ENCODE measurements around the gene HUWE1.
A peak's percentile ranks its signal among the peaks of the same experiment; 100 is the strongest.

The HUWE1 gene

DNA sequence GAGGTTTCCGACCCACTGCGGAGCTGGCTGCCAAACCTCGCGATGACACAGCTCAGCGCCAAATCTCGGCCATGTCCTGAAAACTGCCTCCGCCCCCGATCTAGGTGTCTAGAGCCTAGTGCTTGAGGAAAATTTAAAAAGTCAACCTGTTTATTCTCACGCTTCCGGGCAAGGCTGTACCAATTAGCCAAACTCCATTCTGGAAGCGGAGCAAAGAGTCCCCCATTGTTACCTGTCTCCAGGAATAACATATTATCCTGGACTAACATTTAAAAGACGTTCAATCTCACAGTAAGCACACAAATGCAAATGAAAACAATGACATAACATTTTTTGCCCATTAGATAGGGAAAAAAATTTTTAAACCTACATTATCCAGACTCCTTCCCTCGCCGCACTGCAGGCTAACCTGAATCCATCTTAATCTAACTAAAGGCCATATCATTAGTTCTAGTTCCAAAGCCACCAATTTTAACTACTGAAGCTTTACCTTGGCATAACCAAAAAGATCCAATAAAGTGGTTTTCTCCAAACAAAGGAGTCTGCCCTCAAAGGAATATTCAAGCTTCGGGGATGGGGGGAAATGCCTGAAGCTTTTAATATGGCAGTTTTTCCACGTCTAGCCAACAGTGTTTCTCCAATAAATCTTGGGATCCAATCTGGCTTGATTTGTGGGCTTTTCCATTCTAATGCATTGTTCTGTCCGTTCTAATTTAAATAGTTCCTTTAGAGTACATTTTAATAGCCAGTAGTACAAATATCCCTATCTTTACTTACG is 1.9 kb downstream of the HUWE1 start:
- no peaks in the 10 kb centered on the region for H3K27me3 ChIP-seq (ENCODE audit: insufficient read depth, low read length)
- H3K9me3 ChIP-seq (ENCODE audit: insufficient read depth, low read depth, low read length): no peaks in the 10 kb centered on the region
- 1% methylated on average over 15 of the region's 18 CpGs for WGBS
- H3K4me3 ChIP-seq (ENCODE audit: low read length): peak overlapping the region; percentile 90
- H3K36me3 ChIP-seq (ENCODE audit: insufficient read depth, low read length): peaks cover 20% of the 10 kb centered on the region
- H3K4me1 ChIP-seq (ENCODE audit: insufficient read depth, low read length): no peaks in the 10 kb centered on the region; the same call in 1 of the 2 replicates
- H3K27ac ChIP-seq (ENCODE audit: low read depth, low read length): peak overlapping the region; percentile 94
- H3K9ac ChIP-seq (ENCODE audit: low read depth, low read length): peak overlapping the region; percentile 99

GRCh38 chrX:53683556-53684414 is 2.7 kb downstream of the HUWE1 start:
- Histone ChIP-seq H3K9ac (ENCODE audit: low read depth, low read length) (peak overlapping the region; percentile 99), H3K9me3 (ENCODE audit: insufficient read depth, low read depth, low read length) (no peaks in the 10 kb centered on the region), H3K27me3 (ENCODE audit: insufficient read depth, low read length) (no peaks in the 10 kb centered on the region), H3K27ac (ENCODE audit: low read depth, low read length) (peak overlapping the region; percentile 98), H3K36me3 (ENCODE audit: insufficient read depth, low read length) (peaks cover 28% of the 10 kb centered on the region), H3K4me3 (ENCODE audit: low read length) (peak overlapping the region; percentile 91), H3K4me1 (ENCODE audit: insufficient read depth, low read length) (no peaks in the 10 kb centered on the region; the same call in 1 of the 2 replicates)
- WGBS: 0% methylated on average over 78 of the region's 80 CpGs

- no peaks in the 10 kb centered on the region for H3K27me3 ChIP-seq (ENCODE audit: insufficient read depth, low read length)
- H3K4me1 ChIP-seq (ENCODE audit: insufficient read depth, low read length): no peaks in the 10 kb centered on the region; the same call in 1 of the 2 replicates
- WGBS: 3% methylated on average over 19 of the region's 24 CpGs
- peak overlapping the region; percentile 98 for H3K27ac ChIP-seq (ENCODE audit: low read depth, low read length)
- H3K9me3 ChIP-seq (ENCODE audit: insufficient read depth, low read depth, low read length): no peaks in the 10 kb centered on the region
- peak overlapping the region; percentile 99 for H3K9ac ChIP-seq (ENCODE audit: low read depth, low read length)
- H3K4me3 ChIP-seq (ENCODE audit: low read length): peak overlapping the region; percentile 91
- H3K36me3 ChIP-seq (ENCODE audit: insufficient read depth, low read length): peaks cover 36% of the 10 kb centered on the region
These were observed 3.5 kb downstream of the HUWE1 start for GRCh38 chrX:53682885-53683555.

DNA sequence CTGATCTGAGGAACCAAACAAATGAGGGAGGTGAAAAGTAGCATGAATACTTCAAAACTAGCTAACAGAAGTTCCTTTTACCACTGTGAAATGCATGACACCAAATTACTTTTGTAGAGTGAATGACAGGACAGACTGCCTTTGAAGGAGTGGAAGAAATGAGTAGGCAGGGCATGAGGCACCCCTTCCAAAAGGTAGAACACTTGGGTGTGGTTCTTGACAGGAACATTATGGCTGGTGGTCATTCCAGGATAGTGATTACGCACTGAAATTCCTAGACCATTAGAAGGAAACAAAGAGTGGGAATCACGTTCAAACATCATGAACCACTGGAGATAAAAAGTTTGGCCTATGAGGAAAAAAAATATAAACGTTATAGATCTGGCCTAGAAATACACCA is 4.9 kb downstream of the HUWE1 start:
- no peaks in the 10 kb centered on the region for H3K9me3 ChIP-seq (ENCODE audit: insufficient read depth, low read depth, low read length)
- H3K9ac ChIP-seq (ENCODE audit: low read depth, low read length): no peak overlapping the region
- H3K36me3 ChIP-seq (ENCODE audit: insufficient read depth, low read length): peaks cover 49% of the 10 kb centered on the region
- H3K27me3 ChIP-seq (ENCODE audit: insufficient read depth, low read length): no peaks in the 10 kb centered on the region
- 95% methylated on average over 3 of the region's 3 CpGs for WGBS
- H3K4me3 ChIP-seq (ENCODE audit: low read length): peak overlapping the region; percentile 91; the same call in 1 of the 2 replicates
- no peak overlapping the region for H3K27ac ChIP-seq (ENCODE audit: low read depth, low read length)
- H3K4me1 ChIP-seq (ENCODE audit: insufficient read depth, low read length): no peaks in the 10 kb centered on the region; the same call in 1 of the 2 replicates

GRCh38 chrX:53678667-53679066 is 7.9 kb downstream of the HUWE1 start:
- no peaks in the 10 kb centered on the region for H3K27me3 ChIP-seq (ENCODE audit: insufficient read depth, low read length)
- no peaks in the 10 kb centered on the region for H3K9me3 ChIP-seq (ENCODE audit: insufficient read depth, low read depth, low read length)
- peaks cover 78% of the 10 kb centered on the region for H3K36me3 ChIP-seq (ENCODE audit: insufficient read depth, low read length)
- no peak overlapping the region for H3K27ac ChIP-seq (ENCODE audit: low read depth, low read length)
- H3K9ac ChIP-seq (ENCODE audit: low read depth, low read length): no peak overlapping the region
- H3K4me3 ChIP-seq (ENCODE audit: low read length): no peak overlapping the region
- H3K4me1 ChIP-seq (ENCODE audit: insufficient read depth, low read length): no peaks in the 10 kb centered on the region; the same call in 1 of the 2 replicates

GRCh38 chrX:53677286-53677685 is 9.2 kb downstream of the HUWE1 start:
- Histone ChIP-seq H3K27ac (ENCODE audit: low read depth, low read length) (no peak overlapping the region), H3K4me3 (ENCODE audit: low read length) (no peak overlapping the region), H3K27me3 (ENCODE audit: insufficient read depth, low read length) (no peaks in the 10 kb centered on the region), H3K4me1 (ENCODE audit: insufficient read depth, low read length) (no peaks in the 10 kb centered on the region; the same call in 1 of the 2 replicates), H3K9ac (ENCODE audit: low read depth, low read length) (no peak overlapping the region), H3K36me3 (ENCODE audit: insufficient read depth, low read length) (peaks cover 92% of the 10 kb centered on the region), H3K9me3 (ENCODE audit: insufficient read depth, low read depth, low read length) (no peaks in the 10 kb centered on the region)
- 93% methylated on average over 1 of the region's 3 CpGs for WGBS

- WGBS: no CpG with 5 or more reads among the region's 2 CpGs
- Histone ChIP-seq H3K4me3 (ENCODE audit: low read length) (no peak overlapping the region), H3K9me3 (ENCODE audit: insufficient read depth, low read depth, low read length) (no peaks in the 10 kb centered on the region), H3K27me3 (ENCODE audit: insufficient read depth, low read length) (no peaks in the 10 kb centered on the region), H3K9ac (ENCODE audit: low read depth, low read length) (no peak overlapping the region), H3K36me3 (ENCODE audit: insufficient read depth, low read length) (peaks cover 94% of the 10 kb centered on the region), H3K27ac (ENCODE audit: low read depth, low read length) (no peak overlapping the region), H3K4me1 (ENCODE audit: insufficient read depth, low read length) (no peaks in the 10 kb centered on the region)
These were observed 11.9 kb downstream of the HUWE1 start for GRCh38 chrX:53674581-53674980.

- Histone ChIP-seq H3K9ac (ENCODE audit: low read depth, low read length) (no peak overlapping the region), H3K4me3 (ENCODE audit: low read length) (no peak overlapping the region), H3K36me3 (ENCODE audit: insufficient read depth, low read length) (peaks cover 87% of the 10 kb centered on the region), H3K4me1 (ENCODE audit: insufficient read depth, low read length) (no peaks in the 10 kb centered on the region), H3K27me3 (ENCODE audit: insufficient read depth, low read length) (no peaks in the 10 kb centered on the region), H3K9me3 (ENCODE audit: insufficient read depth, low read depth, low read length) (no peaks in the 10 kb centered on the region), H3K27ac (ENCODE audit: low read depth, low read length) (no peak overlapping the region)
These were observed 17.3 kb downstream of the HUWE1 start for GRCh38 chrX:53669258-53669657.

DNA sequence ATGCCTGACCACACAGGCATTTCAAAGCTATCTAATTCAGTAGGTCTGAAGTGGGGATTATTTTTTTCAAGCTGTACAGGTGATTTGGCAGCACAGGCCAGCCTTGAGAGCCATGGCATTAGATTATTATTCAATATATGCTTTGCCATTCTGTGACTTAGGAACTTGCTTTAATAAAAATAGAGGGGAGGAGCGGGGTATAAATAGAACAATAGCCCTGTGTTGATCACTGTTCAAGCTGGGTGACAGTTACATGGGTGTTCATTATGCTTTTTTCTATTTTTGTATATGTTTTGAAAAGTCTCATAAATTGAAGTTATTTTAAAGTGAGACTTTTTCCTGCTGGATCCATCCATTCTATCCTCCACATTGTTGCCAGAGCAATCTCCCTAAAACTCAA is 20.3 kb downstream of the HUWE1 start:
- H3K9me3 ChIP-seq (ENCODE audit: insufficient read depth, low read depth, low read length): no peaks in the 10 kb centered on the region
- H3K36me3 ChIP-seq (ENCODE audit: insufficient read depth, low read length): peaks cover 82% of the 10 kb centered on the region
- H3K9ac ChIP-seq (ENCODE audit: low read depth, low read length): no peak overlapping the region
- 95% methylated on average over 1 of the region's 1 CpG for WGBS
- H3K4me1 ChIP-seq (ENCODE audit: insufficient read depth, low read length): no peaks in the 10 kb centered on the region
- no peak overlapping the region for H3K4me3 ChIP-seq (ENCODE audit: low read length)
- no peaks in the 10 kb centered on the region for H3K27me3 ChIP-seq (ENCODE audit: insufficient read depth, low read length)
- H3K27ac ChIP-seq (ENCODE audit: low read depth, low read length): no peak overlapping the region

- 91% methylated on average over 3 of the region's 3 CpGs for WGBS
- Histone ChIP-seq H3K9ac (ENCODE audit: low read depth, low read length) (no peak overlapping the region), H3K27me3 (ENCODE audit: insufficient read depth, low read length) (no peaks in the 10 kb centered on the region), H3K36me3 (ENCODE audit: insufficient read depth, low read length) (peaks cover 45% of the 10 kb centered on the region), H3K9me3 (ENCODE audit: insufficient read depth, low read depth, low read length) (no peaks in the 10 kb centered on the region), H3K4me1 (ENCODE audit: insufficient read depth, low read length) (no peaks in the 10 kb centered on the region), H3K27ac (ENCODE audit: low read depth, low read length) (no peak overlapping the region), H3K4me3 (ENCODE audit: low read length) (no peak overlapping the region)
These were observed 26.5 kb downstream of the HUWE1 start for GRCh38 chrX:53660004-53660403.

DNA sequence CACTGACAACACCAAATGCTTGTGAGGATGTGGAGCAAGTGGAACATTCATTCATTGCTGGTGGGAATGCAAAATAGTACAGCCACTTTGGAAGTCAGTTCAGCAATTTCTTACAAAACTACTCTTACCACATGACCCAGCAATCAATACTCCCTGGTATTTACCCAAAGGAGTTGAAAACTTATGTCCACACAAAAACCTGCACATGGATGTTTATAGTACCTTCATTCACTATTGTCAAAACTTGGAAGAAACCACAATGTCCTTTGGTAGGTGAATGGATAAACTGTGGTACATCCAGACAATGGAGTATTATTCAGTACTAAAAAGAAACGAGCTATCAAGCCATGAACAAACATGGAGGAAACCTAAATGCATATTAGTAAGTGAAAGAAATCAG is 27.5 kb downstream of the HUWE1 start:
- Histone ChIP-seq H3K4me3 (ENCODE audit: low read length) (no peak overlapping the region), H3K27me3 (ENCODE audit: insufficient read depth, low read length) (no peaks in the 10 kb centered on the region), H3K9me3 (ENCODE audit: insufficient read depth, low read depth, low read length) (no peaks in the 10 kb centered on the region), H3K36me3 (ENCODE audit: insufficient read depth, low read length) (peaks cover 46% of the 10 kb centered on the region), H3K27ac (ENCODE audit: low read depth, low read length) (no peak overlapping the region), H3K9ac (ENCODE audit: low read depth, low read length) (no peak overlapping the region), H3K4me1 (ENCODE audit: insufficient read depth, low read length) (no peaks in the 10 kb centered on the region)
- WGBS: no CpG with 5 or more reads among the region's 1 CpG

Data from HUES64 (cell line).